GM19328 (cell line): ENCODE results near the gene MASP2.
"Not testable (repeated sequence)": the region's sequence is repeated elsewhere in the genome, so short reads cannot be mapped to it uniquely, and the experiment has no call there.

ENCODE experiments used
- ATAC-seq: cut with Tn5 transposase; IDR thresholded peaks from one replicate; pipeline ENCODE4 v1.9.1; 2021; ENCODE audit warnings: mild to moderate bottlenecking, moderate library complexity; ENCODE audit not compliant: unreplicated experiment

The MASP2 gene

DNA sequence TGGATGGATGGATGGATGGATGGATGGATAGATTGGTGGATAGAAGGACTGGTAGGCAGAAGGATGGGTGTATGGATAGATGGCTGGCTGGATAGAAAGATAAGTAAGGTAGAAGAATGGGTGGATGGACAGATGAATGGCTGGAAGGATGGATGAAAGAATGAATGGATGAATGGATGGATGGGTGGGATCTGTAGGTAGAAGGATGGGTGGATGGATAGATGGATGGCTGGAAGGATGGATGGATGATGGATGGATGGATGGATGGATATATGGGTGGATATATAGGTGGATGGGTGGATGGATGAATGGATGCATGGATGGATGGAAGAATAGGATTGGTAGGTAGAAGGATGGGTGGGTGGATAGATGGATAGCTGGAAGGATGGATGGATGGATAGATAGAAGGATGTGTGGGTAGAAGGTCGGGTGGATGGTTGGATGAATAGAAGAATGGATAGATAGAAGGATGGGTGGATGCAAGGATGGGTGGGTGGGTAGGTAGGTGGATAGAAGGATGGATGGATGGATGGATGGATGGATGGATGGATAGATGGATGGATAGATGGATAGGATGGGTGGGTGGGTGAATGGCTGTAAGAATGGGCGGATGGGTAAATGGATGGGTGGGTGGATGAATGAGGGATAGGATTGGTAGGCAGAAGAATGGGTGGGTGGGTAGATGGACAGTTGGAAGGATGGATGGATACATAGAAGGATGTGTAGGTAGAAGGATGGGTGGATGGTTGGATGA, 7.5 kb downstream of the MASP2 start:
- ATAC-seq, result no peak

DNA sequence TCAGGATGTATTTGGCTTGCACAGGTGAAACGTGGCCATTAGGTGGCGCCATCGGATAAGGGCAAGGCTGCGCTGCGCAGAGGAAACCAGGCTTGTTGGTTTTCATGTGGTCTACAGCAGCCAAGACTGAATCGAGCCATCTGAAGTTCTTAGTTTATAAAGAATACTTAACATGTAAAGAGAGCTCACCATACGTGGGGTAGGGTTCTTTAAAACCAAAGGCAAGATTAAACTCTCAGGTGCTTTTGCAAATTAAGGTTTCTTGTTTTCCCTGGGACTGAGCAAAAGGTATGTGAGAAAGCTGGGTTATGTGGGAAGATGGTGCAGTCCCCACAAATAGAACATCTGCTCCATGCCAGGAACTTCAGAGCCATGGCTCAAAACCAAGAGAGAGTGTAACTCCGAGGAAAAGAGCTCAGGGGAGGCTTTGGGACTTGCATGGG, 9.3 kb downstream of the MASP2 start:
- ATAC-seq, result no peak

DNA sequence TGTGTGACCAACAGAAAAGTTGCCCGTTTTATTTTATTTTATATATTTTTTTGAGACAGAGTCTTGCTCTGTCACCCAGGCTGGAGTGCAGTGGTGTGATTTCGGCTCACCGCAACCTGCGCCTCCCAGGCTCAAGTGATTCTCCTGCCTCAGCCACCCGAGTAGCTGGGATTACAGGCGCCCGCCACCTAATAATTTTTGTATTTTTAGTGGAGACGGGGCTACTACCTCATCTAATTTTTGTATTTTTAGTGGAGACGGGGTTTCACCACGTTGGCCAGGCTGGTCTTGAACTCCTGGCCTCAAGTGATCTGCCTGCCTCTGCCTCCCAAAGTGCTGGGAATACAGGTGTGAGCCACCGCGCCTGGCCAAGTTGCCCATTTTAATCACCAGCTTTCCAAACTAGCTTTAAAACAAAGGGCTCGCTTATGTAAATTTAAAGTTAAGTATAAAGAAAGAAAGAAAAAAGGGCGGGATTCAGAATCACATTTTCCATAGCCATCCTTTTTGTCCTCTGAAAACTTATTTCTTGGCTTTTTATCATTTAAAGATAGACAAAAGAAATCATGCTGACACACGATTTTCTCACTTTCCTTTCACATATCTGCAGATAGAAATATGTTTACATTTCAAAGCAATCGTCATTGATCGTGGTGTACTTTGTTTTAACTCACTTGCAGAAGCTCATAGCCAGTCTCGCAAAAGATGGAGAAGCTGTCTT, 9.9 kb downstream of the MASP2 start:
- not testable (repeated sequence) for ATAC-seq

DNA sequence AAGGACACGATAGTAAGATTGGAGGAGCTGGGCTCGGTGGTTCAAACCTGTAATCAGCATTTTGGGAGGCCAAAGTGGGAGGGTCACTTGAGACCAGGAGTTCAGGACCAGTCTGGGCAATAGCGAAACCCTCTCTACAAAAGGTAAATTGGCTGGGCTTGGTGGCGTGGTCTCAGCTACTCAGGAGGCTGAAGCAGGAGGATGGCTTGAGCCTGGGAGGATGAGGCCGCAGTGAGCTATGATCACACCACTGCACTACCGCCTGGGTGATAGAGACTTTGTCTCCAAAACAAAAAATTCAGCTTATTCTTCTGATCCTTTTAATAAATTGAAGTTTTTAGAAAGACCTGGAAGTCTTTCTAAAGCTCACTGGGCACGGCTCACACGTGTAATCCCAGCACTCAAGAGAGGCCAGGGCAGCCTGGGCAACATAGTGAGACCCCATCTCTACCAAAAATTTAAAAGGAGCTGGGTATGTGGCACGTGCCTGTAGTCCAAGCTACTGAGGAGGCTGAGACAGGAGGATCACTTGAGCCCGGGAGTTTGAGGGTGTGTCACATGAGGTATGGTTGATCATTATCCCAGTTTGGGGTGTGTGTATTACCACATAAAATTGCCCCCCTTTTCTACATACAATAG, 15.3 kb downstream of the MASP2 start:
- ATAC-seq, result no peak

DNA sequence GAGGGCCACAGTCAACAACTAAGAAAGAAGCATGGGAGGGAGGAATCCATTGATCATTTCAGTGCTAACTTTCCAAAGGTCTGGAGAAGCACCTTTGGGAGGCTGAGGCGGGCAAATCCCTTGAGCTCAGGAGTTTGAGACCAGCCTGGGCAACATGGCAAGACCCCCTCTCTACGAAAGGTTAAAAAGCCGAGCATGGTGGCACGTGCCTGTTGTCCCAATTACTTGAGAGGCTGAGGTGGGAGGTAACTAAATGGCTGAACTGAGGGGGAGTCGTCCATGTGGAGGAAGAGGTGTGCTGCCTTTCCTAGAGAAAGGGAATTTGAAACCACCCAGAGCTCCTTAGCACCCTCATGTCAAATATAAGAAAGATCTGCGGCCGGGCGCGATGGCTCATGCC, 16.2 kb downstream of the MASP2 start:
- no peak for ATAC-seq

DNA sequence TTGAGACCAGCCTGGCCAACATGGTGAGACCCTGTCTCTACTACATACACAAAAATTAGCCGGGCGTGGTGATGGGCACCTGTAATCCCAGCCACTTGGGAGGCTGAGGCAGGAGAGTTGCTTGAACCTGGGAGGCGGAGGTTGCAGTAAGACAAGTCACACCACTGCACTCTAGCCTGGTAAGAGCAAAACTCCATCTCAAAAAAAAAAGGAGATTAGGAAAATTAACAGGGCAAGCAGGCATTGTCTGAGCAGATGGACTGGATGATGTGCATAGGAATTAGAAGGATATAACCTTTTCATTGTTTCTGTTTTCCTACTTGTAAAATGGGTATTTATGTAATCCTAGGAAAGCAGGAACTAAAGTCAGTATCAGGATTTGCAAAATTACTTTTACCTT, 19.0 kb downstream of the MASP2 start:
- ATAC-seq, result no peak

DNA sequence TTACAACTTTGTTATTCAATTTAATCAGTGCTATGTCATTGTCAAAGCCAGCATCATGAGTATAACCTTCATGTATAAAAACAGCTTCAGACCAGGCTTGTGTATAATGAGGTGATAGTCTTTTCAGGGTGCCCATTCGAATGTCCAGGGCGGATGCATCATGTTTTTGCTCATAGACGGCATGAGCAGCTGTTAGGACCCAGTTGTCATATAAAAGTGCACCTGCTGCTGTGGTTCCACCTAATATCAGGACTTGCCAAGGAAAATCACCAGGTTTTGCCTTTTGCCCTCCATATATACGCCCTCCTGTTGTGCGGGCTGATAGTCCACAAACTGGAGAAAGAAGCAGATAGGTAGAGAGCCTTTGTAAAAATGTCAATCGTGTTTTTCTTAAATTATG, 19.7 kb downstream of the MASP2 start:
- ATAC-seq, result no peak

DNA sequence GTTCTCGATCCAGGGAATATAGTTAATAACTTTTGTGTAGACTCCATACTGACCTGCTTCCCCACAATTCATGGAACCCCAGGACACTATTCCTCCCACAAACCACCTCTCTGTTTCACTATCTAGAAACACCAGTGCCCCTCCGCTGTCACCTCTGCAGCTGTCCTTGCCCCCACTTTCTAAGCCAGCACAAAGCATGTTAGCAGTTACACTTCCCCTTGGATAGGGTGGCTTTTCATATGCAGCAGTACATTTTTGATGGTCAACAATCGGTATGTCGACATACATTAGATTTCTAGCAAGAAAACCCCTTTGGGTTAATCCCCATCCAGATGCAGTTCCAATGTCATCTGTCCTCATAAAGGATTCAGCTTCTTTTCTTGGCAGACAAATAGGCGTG, 20.1 kb downstream of the MASP2 start:
- no peak for ATAC-seq

DNA sequence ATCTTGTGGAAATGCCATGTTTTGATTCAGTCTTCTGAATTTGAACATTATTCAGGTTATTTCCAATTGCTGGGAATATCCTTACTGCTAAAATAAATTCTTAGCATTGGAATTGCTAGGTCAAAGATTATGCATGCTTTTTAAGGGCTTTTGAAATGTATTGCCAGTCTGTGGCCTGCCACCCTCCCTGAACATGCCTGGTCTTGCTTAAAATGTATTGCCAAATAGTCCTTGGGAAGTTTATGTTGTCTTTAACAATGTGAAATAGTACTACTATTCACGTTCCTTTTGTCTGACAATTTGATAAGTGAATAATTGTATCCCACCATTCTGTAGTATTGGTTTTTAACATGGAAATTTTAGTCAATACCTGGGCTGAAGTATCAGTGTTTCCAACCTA, 21.0 kb downstream of the MASP2 start:
- no peak for ATAC-seq

DNA sequence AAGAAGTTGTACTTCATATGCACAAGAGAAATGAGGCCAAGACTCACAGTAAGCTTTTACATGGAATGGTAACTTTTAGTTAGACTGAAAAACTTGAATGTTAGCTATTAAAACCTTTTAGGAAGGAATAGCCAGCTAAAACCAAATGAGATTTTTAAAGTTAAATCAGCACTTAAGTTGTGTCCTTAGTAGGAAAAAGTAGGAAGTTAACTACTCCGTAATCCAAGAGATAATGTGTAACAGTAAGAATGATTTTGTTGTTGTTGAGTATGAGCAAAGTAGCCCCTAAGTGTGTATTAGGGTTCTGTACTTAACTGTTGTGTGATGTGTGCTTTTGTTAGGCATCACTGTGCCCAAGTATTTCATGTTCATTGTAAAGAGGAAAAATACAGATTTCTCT, 21.4 kb downstream of the MASP2 start:
- no peak for ATAC-seq

DNA sequence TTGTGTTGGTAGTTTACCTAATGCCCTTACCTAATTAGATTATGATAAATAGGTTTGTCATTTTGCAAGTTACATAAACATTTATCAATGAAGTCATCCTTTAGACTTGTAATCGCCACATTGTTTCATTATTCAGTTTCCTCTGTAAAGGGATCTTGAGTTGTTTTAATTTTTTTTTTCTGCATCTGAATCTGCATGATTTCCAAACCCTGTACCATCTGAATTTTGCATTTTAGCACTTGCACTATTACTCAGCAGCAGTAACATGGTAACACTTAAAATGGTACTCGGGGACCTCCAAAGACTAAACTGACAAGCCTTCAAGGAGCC, 22.2 kb downstream of the MASP2 start:
- no peak for ATAC-seq

DNA sequence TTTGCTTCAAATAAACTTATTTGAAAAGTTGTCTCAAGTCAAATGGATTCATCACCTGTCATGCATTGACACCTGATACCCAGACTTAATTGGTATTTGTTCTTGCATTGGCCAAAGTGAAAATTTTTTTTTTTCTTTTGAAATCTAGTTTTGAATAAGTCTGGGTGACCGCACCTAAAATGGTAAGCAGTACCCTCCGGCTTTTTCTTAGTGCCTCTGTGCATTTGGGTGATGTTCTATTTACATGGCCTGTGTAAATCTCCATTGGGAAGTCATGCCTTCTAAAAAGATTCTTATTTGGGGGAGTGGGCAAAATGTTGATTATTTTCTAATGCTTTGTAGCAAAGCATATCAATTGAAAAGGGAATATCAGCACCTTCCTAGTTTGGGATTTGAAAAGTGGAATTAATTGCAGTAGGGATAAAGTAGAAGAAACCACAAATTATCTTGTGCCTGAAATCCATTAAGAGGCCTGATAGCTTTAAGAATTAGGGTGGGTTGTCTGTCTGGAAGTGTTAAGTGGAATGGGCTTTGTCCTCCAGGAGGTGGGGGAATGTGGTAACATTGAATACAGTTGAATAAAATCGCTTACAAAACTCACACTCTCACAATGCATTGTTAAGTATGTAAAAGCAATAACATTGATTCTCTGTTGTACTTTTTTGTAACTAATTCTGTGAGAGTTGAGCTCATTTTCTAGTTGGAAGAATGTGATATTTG, 22.7 kb downstream of the MASP2 start:
- ATAC-seq, result no peak

DNA sequence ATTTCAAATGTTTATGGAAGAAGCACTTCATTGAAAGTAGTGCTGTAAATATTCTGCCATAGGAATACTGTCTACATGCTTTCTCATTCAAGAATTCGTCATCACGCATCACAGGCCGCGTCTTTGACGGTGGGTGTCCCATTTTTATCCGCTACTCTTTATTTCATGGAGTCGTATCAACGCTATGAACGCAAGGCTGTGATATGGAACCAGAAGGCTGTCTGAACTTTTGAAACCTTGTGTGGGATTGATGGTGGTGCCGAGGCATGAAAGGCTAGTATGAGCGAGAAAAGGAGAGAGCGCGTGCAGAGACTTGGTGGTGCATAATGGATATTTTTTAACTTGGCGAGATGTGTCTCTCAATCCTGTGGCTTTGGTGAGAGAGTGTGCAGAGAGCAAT, 23.8 kb downstream of the MASP2 start:
- no peak for ATAC-seq

DNA sequence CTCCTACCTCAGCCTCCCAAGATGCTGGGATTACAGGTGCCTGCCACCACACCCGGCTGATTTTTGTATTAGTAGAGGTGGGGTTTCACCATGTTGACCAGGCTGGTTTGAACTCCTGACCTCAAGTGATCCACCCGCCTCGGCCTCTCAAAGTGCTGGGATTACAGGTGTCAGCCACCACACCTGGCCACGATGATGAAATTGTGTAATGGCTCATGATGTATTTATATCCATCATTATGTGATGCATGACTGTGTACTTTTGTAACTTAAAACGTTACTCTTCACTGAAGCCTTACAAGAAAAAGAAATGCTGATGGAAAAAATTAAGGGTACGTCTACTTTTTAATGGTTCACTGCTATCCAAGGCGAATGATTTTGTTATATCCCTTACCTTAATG, 27.1 kb downstream of the MASP2 start:
- no peak for ATAC-seq

DNA sequence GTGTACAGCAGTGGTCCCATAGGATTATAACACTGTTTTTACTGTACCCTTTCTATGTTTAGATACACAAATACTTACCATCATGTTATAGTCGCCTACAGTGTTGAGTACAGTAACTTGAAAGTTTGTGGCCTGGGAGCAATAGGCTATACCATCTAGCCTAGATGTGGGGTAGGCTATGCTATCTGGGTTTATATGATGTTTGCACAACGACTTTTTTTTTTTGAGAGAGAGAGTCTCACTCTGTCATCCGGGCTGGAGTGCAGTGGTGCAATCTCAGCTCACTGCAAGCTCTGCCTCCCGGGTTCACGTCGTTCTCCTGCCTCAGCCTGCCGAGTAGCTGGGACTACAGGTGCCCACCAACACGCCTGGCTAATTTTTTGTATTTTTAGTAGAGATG, 27.7 kb downstream of the MASP2 start:
- ATAC-seq, result not testable (repeated sequence)

DNA sequence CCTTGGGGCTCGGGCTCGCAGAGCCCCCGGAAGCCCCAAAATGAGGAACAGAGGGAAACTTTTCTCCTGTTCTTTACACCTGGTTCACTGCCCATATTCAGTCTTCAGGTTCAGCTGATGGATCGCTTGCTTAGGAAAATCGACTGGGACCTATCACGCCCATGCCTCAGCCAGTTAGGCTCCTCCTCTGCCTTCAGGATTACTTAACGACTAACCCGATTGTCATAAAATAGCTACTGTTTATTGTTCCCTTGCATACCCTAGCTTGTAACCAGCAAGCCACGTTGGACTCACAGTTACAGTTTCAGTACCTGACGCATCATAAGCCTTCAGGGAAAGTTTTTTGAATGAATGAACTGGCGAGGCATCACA, 33.9 kb downstream of the MASP2 start:
- no peak for ATAC-seq

DNA sequence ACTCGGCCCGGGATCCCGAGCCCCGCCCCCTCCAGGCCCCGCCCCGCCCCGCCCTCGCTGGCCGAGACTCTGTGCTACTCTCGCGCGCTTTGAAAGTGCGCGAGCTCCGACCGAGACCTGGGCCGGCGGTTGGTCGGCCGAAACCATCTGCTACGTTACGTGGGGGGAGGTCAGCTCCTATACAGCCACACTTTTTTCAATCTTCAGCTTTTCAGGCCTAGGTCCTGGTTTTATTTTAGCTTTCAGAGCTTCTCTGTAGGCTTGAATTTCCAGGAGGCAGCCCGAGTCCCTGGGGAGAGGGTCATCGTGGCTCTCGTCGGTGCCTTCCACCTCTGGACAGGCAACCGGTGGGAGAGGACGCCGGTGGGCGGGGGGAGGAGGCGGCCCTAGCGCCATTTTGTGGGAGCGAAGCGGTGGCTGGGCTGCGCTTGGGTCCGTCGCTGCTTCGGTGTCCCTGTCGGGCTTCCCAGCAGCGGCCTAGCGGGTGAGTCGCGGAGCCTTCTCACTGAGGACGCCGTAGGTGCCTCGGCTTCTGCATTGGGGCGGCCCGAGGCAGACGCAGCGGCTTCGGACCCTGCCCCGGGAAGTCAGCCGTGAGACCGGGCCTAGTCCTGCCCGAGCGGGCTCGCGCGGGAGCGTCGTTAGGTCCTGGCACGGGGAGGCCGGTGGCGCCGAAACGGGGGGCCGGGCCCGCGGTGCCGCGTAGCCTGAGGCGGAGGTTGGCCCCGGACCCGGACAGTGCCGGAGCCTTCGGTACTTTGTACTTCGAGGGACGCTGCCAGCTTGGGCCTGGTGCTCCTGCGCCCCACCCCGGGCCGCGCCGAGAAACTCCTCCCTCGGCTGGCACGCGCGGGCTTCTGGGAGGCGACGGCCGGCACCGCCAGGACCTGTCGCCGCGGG, 34.5 kb downstream of the MASP2 start, which contains the start of gene TARDBP:
TARDBP (plus strand) TSS at position 395 of the 900 bp plus-strand sequence. CDS start 1,074 bp downstream, outside the sequence.
- peak; percentile 86 for ATAC-seq

DNA sequence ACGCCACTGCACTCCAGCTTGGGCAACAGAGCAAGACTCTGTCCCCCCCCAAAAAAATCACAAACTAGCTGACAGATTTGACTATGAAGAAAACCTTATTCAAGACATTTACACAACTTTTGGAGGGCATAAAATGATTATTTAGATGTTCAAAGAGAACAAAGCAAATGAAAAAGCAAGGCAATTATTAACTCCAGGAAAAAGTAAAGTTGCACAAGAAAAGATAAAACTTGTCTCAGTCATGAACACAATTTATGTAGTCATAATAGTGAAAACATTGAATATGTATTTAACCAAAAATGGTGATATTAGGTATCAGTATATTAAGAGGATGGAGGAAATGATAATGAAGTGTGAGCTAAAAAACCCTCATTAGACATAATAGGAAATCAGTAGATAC, 46.5 kb downstream of the MASP2 start:
- no peak for ATAC-seq

DNA sequence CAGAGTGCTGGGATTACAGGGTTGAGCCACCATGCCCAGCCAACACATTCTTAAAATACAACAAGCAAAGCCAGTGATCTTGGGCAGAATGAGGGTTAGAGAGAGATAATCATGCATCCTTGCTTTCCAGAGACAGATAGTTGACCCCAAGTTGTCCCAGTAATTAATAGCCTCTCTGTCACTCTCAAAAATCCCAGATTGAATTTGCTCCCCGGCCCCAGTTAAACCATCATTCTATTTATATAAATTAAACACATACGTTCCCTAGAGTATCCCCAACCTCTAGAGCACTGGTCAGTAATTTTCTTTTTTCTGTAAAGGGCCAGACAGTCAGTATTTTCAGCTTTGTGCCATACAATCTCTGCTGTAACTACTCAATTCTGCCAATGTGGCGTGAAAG, 50.9 kb downstream of the MASP2 start:
- ATAC-seq, result no peak

DNA sequence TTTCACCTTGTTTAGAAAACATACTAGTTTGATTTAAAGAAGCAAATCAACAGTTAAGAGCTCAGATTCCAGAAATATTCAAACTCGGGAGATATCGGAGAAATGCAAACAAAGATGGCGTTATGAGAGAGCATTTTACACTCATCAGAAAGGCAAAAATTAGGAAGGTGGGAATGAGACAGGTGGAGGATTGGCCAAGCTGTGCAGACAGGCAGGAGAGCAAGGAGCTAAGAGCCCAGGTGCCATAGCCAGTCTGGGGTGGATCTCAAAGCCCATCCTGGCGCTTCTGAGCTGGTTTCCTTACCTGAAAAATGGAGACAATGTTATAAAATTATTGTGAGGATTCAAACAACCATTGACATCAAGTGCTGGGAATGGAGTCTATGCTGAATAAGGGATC, 54.2 kb downstream of the MASP2 start:
- no peak for ATAC-seq
